IMR-90 (cell line): ENCODE measurements around the gene HOMEZ. TPM values are rescaled to one million over a fixed set of nuclear protein-coding genes. Genes with fewer than 3 reads are reported as not detected.

ENCODE experiments used
- ATAC-seq: fragments of 200-7000 bp; cut with Tn5 transposase; 2 replicates; pipeline ENCODE4 v1.9.1; 2020; ENCODE audit warnings: low read depth, mild to moderate bottlenecking, moderate library complexity
- BruUV-seq: library from RNA; stranded (reverse); fragments of 400-500 nt; replicated peaks from 2 replicates; lab custom pipeline; 2021; lab: Mats Ljungman, UMichigan
- CTCF ChIA-PET: fragments of 300-600 bp; formaldehyde crosslinking; extraction: SDS; loops from one replicate; lab custom pipeline; 2021; ENCODE audit warnings: antibody characterized with exemption; lab: Yijun Ruan, JAX
- POLR2A ChIA-PET: fragments of 300-600 bp; sonication (Branson Sonifier 250); formaldehyde crosslinking; loops from one replicate; lab custom pipeline; 2022; ENCODE audit warnings: antibody characterized with exemption; ENCODE audit not compliant: unreplicated experiment; lab: Charles Lee
- DNase-seq: peaks from one replicate; pipeline ENCODE4 v3.0.0; 2013
- H2AFZ ChIP-seq: replicated peaks from 2 replicates; pipeline ENCODE3; 2013; ENCODE audit warnings: low read length, mild to moderate bottlenecking; ENCODE audit not compliant: poor library complexity
- H2AK5ac ChIP-seq: 2 replicates; pipeline ENCODE4 v1.6.1; 2013; ENCODE audit warnings: low read depth, low read length, inconsistent platforms
- H2AK9ac ChIP-seq: replicated peaks from 2 replicates; pipeline ENCODE3; 2013; ENCODE audit warnings: mild to moderate bottlenecking, low read depth, low read length, moderate library complexity; ENCODE audit not compliant: poor library complexity
- H2BK120ac ChIP-seq: 2 replicates; pipeline ENCODE4 v1.6.1; 2013; ENCODE audit warnings: low read depth, low read length, inconsistent platforms
- H2BK15ac ChIP-seq: 3 replicates; pipeline ENCODE4 v1.6.1; 2013; ENCODE audit warnings: low read depth, low read length, inconsistent platforms
- H2BK20ac ChIP-seq: 2 replicates; pipeline ENCODE4 v1.6.1; 2013; ENCODE audit warnings: low read depth, mild to moderate bottlenecking, inconsistent platforms, low read length, moderate library complexity
- H2BK5ac ChIP-seq: 2 replicates; pipeline ENCODE4 v1.6.1; 2013; ENCODE audit warnings: mild to moderate bottlenecking, low read depth, low read length, inconsistent platforms; ENCODE audit not compliant: poor library complexity, severe bottlenecking
- H3K14ac ChIP-seq: replicated peaks from 2 replicates; pipeline ENCODE4 v1.6.1; 2013; ENCODE audit warnings: low read depth, low read length, inconsistent platforms
- H3K18ac ChIP-seq: 2 replicates; pipeline ENCODE4 v1.6.1; 2013; ENCODE audit warnings: low read depth, low read length, control low read depth
- H3K23ac ChIP-seq: 2 replicates; pipeline ENCODE4 v1.6.1; 2013; ENCODE audit warnings: low read depth, low read length, inconsistent platforms
- H3K27ac ChIP-seq: 2 replicates; pipeline ENCODE4 v1.5.1; 2013; ENCODE audit warnings: mild to moderate bottlenecking, control low read depth, low read length; ENCODE audit not compliant: insufficient read depth
- H3K27me3 ChIP-seq: 2 replicates; pipeline ENCODE4 v1.6.1; 2013; ENCODE audit warnings: low read length; ENCODE audit not compliant: control insufficient read depth, insufficient read depth
- H3K36me3 ChIP-seq: 2 replicates; pipeline ENCODE4 v1.6.1; 2013; ENCODE audit warnings: low read length, mixed read lengths; ENCODE audit not compliant: control insufficient read depth, insufficient read depth
- H3K4ac ChIP-seq: 2 replicates; pipeline ENCODE4 v1.6.1; 2013; ENCODE audit warnings: low read depth, low read length, inconsistent platforms
- H3K4me1 ChIP-seq: 2 replicates; pipeline ENCODE4 v1.6.1; 2013; ENCODE audit warnings: low read length, mixed read lengths; ENCODE audit not compliant: control insufficient read depth, insufficient read depth
- H3K4me2 ChIP-seq: 2 replicates; pipeline ENCODE4 v1.6.1; 2013; ENCODE audit warnings: low read depth, mild to moderate bottlenecking, control low read depth, low read length, moderate library complexity
- H3K4me3 ChIP-seq: 2 replicates; pipeline ENCODE4 v1.5.1; 2013; ENCODE audit warnings: low read depth, mild to moderate bottlenecking, control low read depth, low read length, moderate library complexity; ENCODE audit not compliant: insufficient read depth
- H3K56ac ChIP-seq: 2 replicates; pipeline ENCODE4 v1.6.1; 2013; ENCODE audit warnings: low read length, inconsistent platforms; ENCODE audit not compliant: insufficient read depth; ENCODE audit errors: extremely low read depth
- H3K79me1 ChIP-seq, 2 experiments: 2 replicates each; pipeline ENCODE4 v1.6.1; 2013; ENCODE audit warnings: low read length in 2 of 2, inconsistent platforms in 1 of 2, low read depth in 1 of 2
- H3K9ac ChIP-seq: 2 replicates; pipeline ENCODE4 v1.6.1; 2013; ENCODE audit warnings: low read depth, low read length, control low read depth
- H3K9me1 ChIP-seq: 2 replicates; pipeline ENCODE4 v1.6.1; 2013; ENCODE audit warnings: low read length, inconsistent platforms; ENCODE audit not compliant: insufficient read depth
- H3K9me3 ChIP-seq: 2 replicates; pipeline ENCODE4 v1.6.1; 2013; ENCODE audit warnings: low read length; ENCODE audit not compliant: control insufficient read depth, insufficient read depth
- H4K20me1 ChIP-seq: 2 replicates; pipeline ENCODE4 v1.6.1; 2013; ENCODE audit warnings: low read length, inconsistent platforms; ENCODE audit not compliant: insufficient read depth
- H4K5ac ChIP-seq: 2 replicates; pipeline ENCODE4 v1.6.1; 2013; ENCODE audit warnings: mild to moderate bottlenecking, low read depth, low read length, control low read depth
- H4K8ac ChIP-seq, 2 experiments: 2 replicates each; pipeline ENCODE4 v1.6.1; 2013; ENCODE audit warnings: low read depth in 2 of 2, low read length in 2 of 2, control low read depth in 1 of 2, inconsistent platforms in 1 of 2
- H4K91ac ChIP-seq: 2 replicates; pipeline ENCODE4 v1.6.1; 2013; ENCODE audit warnings: low read depth, low read length, inconsistent platforms; ENCODE audit not compliant: insufficient read depth
- BHLHE40 ChIP-seq: fragments of 150-350 bp; IDR thresholded peaks from 2 replicates; pipeline ENCODE4 v1.6.1; 2016; ENCODE audit warnings: mild to moderate bottlenecking, low read depth, low read length
- CHD1 ChIP-seq: IDR thresholded peaks from 2 replicates; pipeline ENCODE4 v1.6.1; 2012; ENCODE audit warnings: low read depth, low read length, improper control_type of control experiment
- MXI1 ChIP-seq: IDR thresholded peaks from 2 replicates; pipeline ENCODE4 v1.6.1; 2012; ENCODE audit warnings: low read depth, mild to moderate bottlenecking, low read length, moderate library complexity, borderline replicate concordance
- NFE2L2 ChIP-seq: fragments of 150-350 bp; IDR thresholded peaks from 2 replicates; pipeline ENCODE4 v1.6.1; 2016; ENCODE audit warnings: low read depth, mild to moderate bottlenecking, low read length
- POLR2A ChIP-seq: IDR thresholded peaks from 2 replicates; pipeline ENCODE4 v1.6.1; 2012; ENCODE audit warnings: mild to moderate bottlenecking, low read depth, low read length
- RCOR1 ChIP-seq: IDR thresholded peaks from 2 replicates; pipeline ENCODE4 v1.6.1; 2012; ENCODE audit warnings: mild to moderate bottlenecking, low read length, improper control_type of control experiment; ENCODE audit not compliant: insufficient replicate concordance
- RFX5 ChIP-seq: IDR thresholded peaks from 2 replicates; pipeline ENCODE4 v1.8.0; 2012; ENCODE audit warnings: low read depth, mild to moderate bottlenecking, low read length, moderate library complexity
- WGBS, 2 experiments: methylation state at CpG; one replicate each; pipeline versions ENCODE4 v1.1.5 to v1.1.7; 2013; ENCODE audit warnings: missing lambda C conversion rate in 2 of 2; ENCODE audit not compliant: insufficient read length in 1 of 2; ENCODE audit errors: extremely low coverage in 2 of 2; 5-methylcytosine and 5-hydroxymethylcytosine counted together
- dilution Hi-C: fragments of 300-500 bp; cut with HindIII; formaldehyde crosslinking; loops from one replicate; pipeline ENCODE4 v1.14.3; 2018; ENCODE audit warnings: low sequenced_read_pairs; ENCODE audit not compliant: unreplicated experiment
- in situ Hi-C: fragments of 300-500 bp; cut with MboI; formaldehyde crosslinking; loops from 3 replicates; pipeline ENCODE4 v1.14.3; 2019; ENCODE audit warnings: low sequenced_read_pairs, inconsistent platforms, mixed read lengths
- intact Hi-C: fragments of 100-400 bp; cut with micrococcal nuclease; formaldehyde crosslinking; loops from 2 replicates; pipeline ENCODE4 v1.10.0; 2022
- polyA plus RNA-seq, 3 experiments: library from polyadenylated mRNA; depleted of rRNA; stranded (reverse); fragments of >200 nt; gene quantifications; 2 replicates each; pipeline ENCODE4 v1.2.3, GENCODE V29; 2012; ENCODE audit warnings: low replicate concordance in 1 of 3
- total RNA-seq: library from RNA; depleted of rRNA; stranded (reverse); fragments of >200 nt; gene quantifications from 2 replicates; pipeline ENCODE4 v1.2.3, GENCODE V29; 2012
- TF ChIP-seq, protein P1 (sequence below): fragments of 150-350 bp; IDR thresholded peaks from 2 replicates; pipeline ENCODE4 v1.6.1; 2017; ENCODE audit warnings: mild to moderate bottlenecking, antibody characterized with exemption, low read length, low read depth
- TF ChIP-seq, protein P2 (sequence below): fragments of 150-350 bp; IDR thresholded peaks from 2 replicates; pipeline ENCODE4 v1.6.1; 2016; ENCODE audit warnings: low read depth, mild to moderate bottlenecking, low read length, moderate library complexity, borderline replicate concordance

HOMEZ gene
- total and polyA plus RNA-seq, 2 of the 4 experiments (the other 2 are of a cell fraction), result 7.7 to 9.7 TPM

DNA sequence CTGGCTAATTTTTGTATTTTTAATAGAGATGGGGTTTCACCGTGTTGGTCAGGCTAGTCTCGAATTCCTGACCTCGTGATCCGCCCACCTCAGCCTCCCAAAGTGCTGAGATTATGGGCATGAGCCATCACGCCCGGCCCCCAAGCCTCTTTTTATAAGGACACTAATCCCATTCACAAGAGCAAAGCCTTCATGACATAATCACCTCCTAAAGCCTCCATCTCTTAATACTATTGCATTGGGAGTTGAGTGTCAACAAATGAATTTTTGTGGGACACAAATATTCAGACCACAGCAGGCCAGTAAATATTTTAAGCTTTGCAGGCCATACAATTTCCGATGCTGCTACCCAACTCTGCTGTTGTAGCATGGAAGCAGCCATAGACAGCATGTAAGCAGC lies 37.3 kb downstream of the HOMEZ start:
- CTCF ChIA-PET, result interaction anchor here (1.1 kb wide), 1 partner anchor 12 kb away, joined by 3 read pairs; no protein-coding TSS in a partner anchor
- WGBS, 2 experiments, result no CpG with 5 or more reads among the region's 7 CpGs

More for the DNA sequence above, 37.3 kb downstream of the HOMEZ start:
- H3K27me3 ChIP-seq, result peaks cover 11% of the 10 kb centered on the region
- H3K36me3 ChIP-seq, result no peaks in the 10 kb centered on the region
- H3K56ac ChIP-seq, result no peak overlapping the region
- H2AFZ ChIP-seq, result no peak overlapping the region
- H4K20me1 ChIP-seq, result no peaks in the 10 kb centered on the region
- no TSS peak for BruUV-seq
- H3K4me1 ChIP-seq, result no peaks in the 10 kb centered on the region
- no peak overlapping the region for H3K14ac ChIP-seq
- H2BK15ac ChIP-seq, result no peak overlapping the region
- TF ChIP-seq POLR2A (no peak), BHLHE40 (no peak), NFE2L2 (no peak), CHD1 (no peak), RCOR1 (no peak), MXI1 (no peak), RFX5 (no peak)
- TF ChIP-seq, protein P1, sequence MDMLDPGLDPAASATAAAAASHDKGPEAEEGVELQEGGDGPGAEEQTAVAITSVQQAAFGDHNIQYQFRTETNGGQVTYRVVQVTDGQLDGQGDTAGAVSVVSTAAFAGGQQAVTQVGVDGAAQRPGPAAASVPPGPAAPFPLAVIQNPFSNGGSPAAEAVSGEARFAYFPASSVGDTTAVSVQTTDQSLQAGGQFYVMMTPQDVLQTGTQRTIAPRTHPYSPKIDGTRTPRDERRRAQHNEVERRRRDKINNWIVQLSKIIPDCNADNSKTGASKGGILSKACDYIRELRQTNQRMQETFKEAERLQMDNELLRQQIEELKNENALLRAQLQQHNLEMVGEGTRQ, result no peak
- TF ChIP-seq, protein P2, sequence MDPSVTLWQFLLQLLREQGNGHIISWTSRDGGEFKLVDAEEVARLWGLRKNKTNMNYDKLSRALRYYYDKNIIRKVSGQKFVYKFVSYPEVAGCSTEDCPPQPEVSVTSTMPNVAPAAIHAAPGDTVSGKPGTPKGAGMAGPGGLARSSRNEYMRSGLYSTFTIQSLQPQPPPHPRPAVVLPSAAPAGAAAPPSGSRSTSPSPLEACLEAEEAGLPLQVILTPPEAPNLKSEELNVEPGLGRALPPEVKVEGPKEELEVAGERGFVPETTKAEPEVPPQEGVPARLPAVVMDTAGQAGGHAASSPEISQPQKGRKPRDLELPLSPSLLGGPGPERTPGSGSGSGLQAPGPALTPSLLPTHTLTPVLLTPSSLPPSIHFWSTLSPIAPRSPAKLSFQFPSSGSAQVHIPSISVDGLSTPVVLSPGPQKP, result no peak
- no peaks in the 10 kb centered on the region for H3K9me3 ChIP-seq
- H3K4me2 ChIP-seq, result no peak overlapping the region
- peak; percentile 24 for ATAC-seq
- no peak overlapping the region for H3K4ac ChIP-seq
- H2AK5ac ChIP-seq, result no peak overlapping the region
- H3K27ac ChIP-seq, result no peak overlapping the region
- in situ Hi-C loops, result no loop called here
- no peak overlapping the region for H2BK5ac ChIP-seq
- H3K9ac ChIP-seq, result no peak overlapping the region
- no peak overlapping the region for H2AK9ac ChIP-seq
- no peak overlapping the region for H4K91ac ChIP-seq
- DNase-seq, result no peak
- H2BK120ac ChIP-seq, result no peak overlapping the region
- no peak overlapping the region for H3K18ac ChIP-seq
- POLR2A ChIA-PET, result no interaction called here
- H4K5ac ChIP-seq, result no peak overlapping the region
- dilution Hi-C loops, result no loop called here
- no peaks in the 10 kb centered on the region for H3K79me1 ChIP-seq
- no peak overlapping the region for H3K4me3 ChIP-seq
- H3K9me1 ChIP-seq, result no peaks in the 10 kb centered on the region
- H4K8ac ChIP-seq, result no peak overlapping the region
- no peak overlapping the region for H2BK20ac ChIP-seq
- intact Hi-C loops, result no loop called here
- H3K23ac ChIP-seq, result no peak overlapping the region
